HG03060 (cell line): ENCODE data around the gene HEXD.
"Not testable (repeated sequence)": the region's sequence is repeated elsewhere in the genome, so short reads cannot be mapped to it uniquely, and the experiment has no call there.

ENCODE experiments used
- ATAC-seq: cut with Tn5 transposase; IDR thresholded peaks from one replicate; pipeline ENCODE4 v1.9.1; 2021; ENCODE audit warnings: low read depth, moderate number of reproducible peaks; ENCODE audit not compliant: unreplicated experiment

HEXD gene

GRCh38 chr17:82382220-82382932, 35.8 kb upstream of the HEXD start:
- not testable (repeated sequence) for ATAC-seq

GRCh38 chr17:82382933-82383255, 35.3 kb upstream of the HEXD start:
- no peak for ATAC-seq

- no peak for ATAC-seq
Observed at GRCh38 chr17:82383411-82383810, 34.7 kb upstream of the HEXD start.

GRCh38 chr17:82384051-82384729, 34.0 kb upstream of the HEXD start:
- no peak for ATAC-seq

GRCh38 chr17:82384730-82385481, 33.2 kb upstream of the HEXD start:
- no peak for ATAC-seq

GRCh38 chr17:82385559-82386254, 32.4 kb upstream of the HEXD start:
- ATAC-seq: no peak

GRCh38 chr17:82386255-82386831, 31.8 kb upstream of the HEXD start:
- no peak for ATAC-seq

- ATAC-seq: no peak
Observed at GRCh38 chr17:82386881-82387704, 31.1 kb upstream of the HEXD start.

GRCh38 chr17:82387705-82388106, 30.4 kb upstream of the HEXD start:
- no peak for ATAC-seq

GRCh38 chr17:82388223-82388921, 29.8 kb upstream of the HEXD start:
- ATAC-seq: no peak

- no peak for ATAC-seq
Observed at GRCh38 chr17:82388922-82389283, 29.2 kb upstream of the HEXD start.

GRCh38 chr17:82389379-82389778, 28.8 kb upstream of the HEXD start:
- no peak for ATAC-seq

GRCh38 chr17:82390015-82390859, 27.9 kb upstream of the HEXD start:
- ATAC-seq: no peak

GRCh38 chr17:82390860-82391435, 27.2 kb upstream of the HEXD start:
- no peak for ATAC-seq

GRCh38 chr17:82391496-82392066, 26.6 kb upstream of the HEXD start:
- ATAC-seq: no peak

GRCh38 chr17:82392209-82392920, 25.8 kb upstream of the HEXD start:
- no peak for ATAC-seq

GRCh38 chr17:82392941-82393340, 25.2 kb upstream of the HEXD start:
- ATAC-seq: no peak
